Amygdala (tissue), 56 donors: Measurements from ENCODE around the gene KRT7.
"Not testable (repeated sequence)": the region's sequence is repeated elsewhere in the genome, so short reads cannot be mapped to it uniquely, and the experiment has no call there.

Experiments used
- DNase-seq, 56 donors: peaks; one replicate each; lab custom pipeline; 2025; lab: John Stamatoyannopoulos, UW

KRT7 gene

DNA sequence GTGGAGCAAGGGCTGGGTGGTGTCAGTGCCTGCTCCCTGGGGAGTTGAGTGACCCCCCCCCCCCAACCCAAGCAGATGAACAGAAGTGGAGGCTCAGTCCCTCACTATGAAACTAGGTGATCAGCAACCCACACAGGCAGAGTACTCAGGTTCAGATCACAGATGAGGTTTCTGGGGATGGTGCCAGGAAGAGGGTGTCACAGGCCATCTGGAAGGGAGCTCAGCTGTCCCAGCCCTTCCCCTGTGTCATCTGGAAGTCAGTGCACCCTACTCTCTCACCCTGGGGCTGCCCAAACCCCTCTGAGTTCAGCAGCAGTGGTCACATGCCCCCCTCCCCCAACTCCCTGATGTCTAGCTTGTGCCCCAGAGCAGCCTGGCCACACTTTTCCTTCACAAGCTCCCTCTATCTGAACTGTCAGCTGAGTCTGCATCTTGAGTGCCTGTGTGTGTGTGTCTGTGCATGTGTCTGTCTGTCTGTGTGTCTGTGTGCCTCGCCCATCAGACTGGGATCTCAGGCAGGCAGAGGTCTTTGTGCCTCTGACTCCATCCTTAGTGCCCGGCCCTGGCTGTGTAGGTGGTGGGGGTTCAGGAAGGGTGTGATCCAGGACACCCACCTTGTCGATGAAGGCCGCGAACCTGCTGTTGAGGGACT, 57.6 kb downstream of the KRT7 start:
- not testable (repeated sequence) for DNase-seq

DNA sequence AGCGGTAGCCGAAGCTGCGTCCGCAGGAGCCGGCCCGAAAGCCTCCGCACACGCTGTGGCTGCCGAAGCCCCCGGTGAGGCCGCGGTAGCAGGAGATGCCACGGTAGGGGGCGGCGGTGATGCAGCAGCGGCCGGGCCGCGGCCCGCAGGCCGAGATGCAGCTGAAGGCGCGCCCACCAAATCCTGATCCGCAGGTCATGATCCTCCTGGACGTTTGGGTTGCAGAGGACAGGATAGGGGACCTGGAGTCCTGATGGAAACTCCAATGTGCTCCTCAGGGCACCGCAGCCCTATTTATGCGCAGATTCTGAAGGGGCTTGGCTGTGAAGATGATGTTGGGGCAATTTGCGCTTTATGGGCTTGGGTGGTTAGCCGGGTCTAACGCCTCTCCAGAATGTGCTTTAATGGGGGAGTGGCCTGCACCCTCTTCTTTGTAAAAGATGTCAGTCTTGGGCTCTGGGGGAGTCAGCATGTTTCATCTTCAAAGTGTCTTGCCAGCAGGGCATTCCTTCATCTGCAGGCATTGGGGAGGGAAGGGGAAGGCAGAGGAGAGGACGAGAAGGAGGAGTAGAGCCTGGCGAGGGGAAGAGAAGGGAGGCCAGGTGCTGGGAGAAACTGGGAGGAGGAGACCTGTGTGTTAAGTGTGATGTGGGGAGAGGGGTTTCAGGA, 58.4 kb downstream of the KRT7 start, which contains the start of gene KRT81:
TSS of gene KRT81 (minus strand) at position 268 of the 669 bp plus-strand sequence. CDS start at position 199, 69 bp downstream.
- DNase-seq, result no peak

DNA sequence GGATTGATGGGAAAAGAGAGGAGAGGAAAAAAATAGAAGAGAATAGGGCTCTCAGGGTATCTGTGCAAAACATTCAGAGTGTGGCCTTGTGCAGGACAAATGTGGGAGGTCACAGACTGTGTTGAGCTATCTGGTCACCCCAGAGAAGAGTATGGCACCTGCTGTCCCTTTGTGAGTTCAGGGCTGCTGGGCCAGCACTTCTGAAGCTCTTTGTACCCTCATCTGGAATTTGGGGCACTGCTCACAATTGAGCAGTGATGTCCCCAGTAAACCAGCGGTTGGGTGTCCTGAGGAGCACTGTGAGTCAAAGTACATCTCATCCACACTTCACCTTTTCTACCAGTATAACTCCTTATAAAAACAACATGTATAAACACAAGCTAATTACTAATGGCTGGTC, 60.9 kb downstream of the KRT7 start:
- DNase-seq, result no peak

DNA sequence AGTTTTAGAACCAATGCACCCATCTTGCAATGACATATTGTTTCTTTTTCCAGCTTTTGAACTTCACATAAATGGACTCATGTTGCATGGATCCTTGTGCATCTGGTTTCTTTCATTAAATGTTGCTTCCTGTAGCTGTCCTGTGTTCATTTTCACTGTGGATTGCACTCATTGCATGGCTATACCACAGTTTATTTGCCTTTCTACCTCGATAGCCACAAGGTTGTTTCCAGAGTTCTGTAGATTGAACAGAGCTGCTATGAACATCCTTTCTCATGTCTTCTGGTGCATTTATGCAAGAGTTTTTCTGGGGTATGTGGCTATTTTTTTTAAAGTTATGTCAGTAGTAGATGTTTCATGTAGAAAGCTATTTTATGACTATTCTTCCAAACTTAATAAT, 61.8 kb downstream of the KRT7 start:
- DNase-seq, result no peak

DNA sequence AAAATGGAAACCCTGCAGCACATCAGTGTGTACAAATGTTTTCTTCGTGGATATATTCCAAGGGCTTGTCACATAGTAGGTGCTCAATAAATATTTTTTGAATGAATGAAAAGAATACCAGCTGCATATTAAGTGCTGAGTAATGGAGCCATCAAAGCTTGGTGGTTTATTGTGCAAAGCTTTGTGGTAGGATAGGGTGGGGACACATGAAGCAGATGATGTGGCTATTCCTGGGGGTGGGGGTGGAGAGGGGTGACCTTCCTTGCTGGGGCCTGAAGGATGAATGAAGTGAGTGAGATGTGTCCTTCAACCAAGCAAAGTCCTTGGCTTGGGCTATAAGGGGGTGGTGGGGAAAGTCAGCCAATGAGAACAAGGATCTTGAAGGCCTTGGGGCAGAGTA, 62.6 kb downstream of the KRT7 start:
- no peak for DNase-seq

DNA sequence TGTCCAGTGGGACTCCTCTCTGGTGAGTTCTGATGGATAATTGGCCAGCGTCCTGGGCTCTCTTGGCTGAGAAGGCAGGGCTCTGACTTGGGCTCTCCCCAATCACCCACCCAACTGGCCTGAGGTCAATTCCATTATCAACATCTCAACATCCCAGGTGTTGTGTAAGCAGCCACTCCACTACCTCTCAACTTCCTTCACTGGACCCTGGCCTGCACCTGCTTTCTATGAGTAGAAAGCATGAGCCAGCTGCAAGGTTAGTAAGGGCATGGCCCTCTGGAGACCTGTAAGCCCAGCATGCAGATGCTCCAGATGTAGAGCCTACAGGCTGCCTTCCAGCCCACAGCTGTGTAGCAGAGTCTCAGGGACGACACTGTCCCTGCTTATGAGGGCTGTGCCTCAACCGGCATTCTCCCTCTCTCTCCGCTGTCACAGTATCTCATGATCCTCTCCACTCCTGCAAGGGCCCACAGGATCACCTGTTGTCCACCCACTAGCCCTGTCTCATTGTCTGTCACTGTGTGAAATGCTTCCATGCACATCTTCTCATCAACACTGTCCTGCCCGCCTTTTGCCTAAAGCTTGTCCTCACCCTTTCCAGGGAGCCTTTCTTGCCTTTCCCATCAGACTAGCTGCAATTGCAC, 63.7 kb downstream of the KRT7 start:
- no peak for DNase-seq
